Neutrophil (primary cell): ENCODE results near the gene FRMPD4.
"Not testable (repeated sequence)": the region's sequence is repeated elsewhere in the genome, so short reads cannot be mapped to it uniquely, and the experiment has no call there.

Experiments used
- H3K27ac ChIP-seq: fragments of 200-600 bp; sonication (generic); 2 replicates; pipeline ENCODE4 v1.5.1; 2016; ENCODE audit warnings: mild to moderate bottlenecking, moderate library complexity
- H3K27me3 ChIP-seq: fragments of 200-600 bp; sonication (generic); 2 replicates; pipeline ENCODE4 v1.6.0; 2016; ENCODE audit warnings: mild to moderate bottlenecking
- H3K36me3 ChIP-seq: fragments of 200-600 bp; sonication (generic); 2 replicates; pipeline ENCODE4 v1.5.1; 2017
- H3K4me1 ChIP-seq, 2 experiments: fragments of 200-600 bp in 1 of 2; sonication (generic) in 1 of 2; 1 replicate in 1 of 2; 2 replicates in 1 of 2; pipeline versions ENCODE4 v1.5.1 to v1.6.1; 2013 to 2016; ENCODE audit warnings: low read depth in 1 of 2, low read length in 1 of 2, mild to moderate bottlenecking in 1 of 2, moderate library complexity in 1 of 2; ENCODE audit not compliant: control insufficient read depth in 1 of 2, insufficient read depth in 1 of 2
- H3K4me3 ChIP-seq, 2 experiments: fragments of 200-600 bp in 1 of 2; sonication (generic) in 1 of 2; 1 replicate in 1 of 2; 2 replicates in 1 of 2; pipeline ENCODE4 v1.5.1; 2013 to 2016; ENCODE audit warnings: low read depth in 1 of 2, low read length in 1 of 2, mild to moderate bottlenecking in 1 of 2, moderate library complexity in 1 of 2
- H3K9me3 ChIP-seq: fragments of 200-600 bp; sonication (generic); 2 replicates; pipeline ENCODE4 v1.5.1; 2016
- CTCF ChIP-seq: fragments of 200-600 bp; sonication (generic); IDR thresholded peaks from 2 replicates; pipeline ENCODE4 v1.5.1; 2016; ENCODE audit warnings: antibody characterized with exemption

The FRMPD4 gene

GRCh38 chrX:12162420-12162819 lies 24.1 kb downstream of the FRMPD4 start:
- Histone ChIP-seq H3K4me3 (no peak overlapping the region), H3K27me3 (no peaks in the 10 kb centered on the region), H3K36me3 (no peaks in the 10 kb centered on the region), H3K9me3 (no peaks in the 10 kb centered on the region), H3K4me1 (no peaks in the 10 kb centered on the region), H3K27ac (no peak overlapping the region)
- TF ChIP-seq CTCF, result no peak

GRCh38 chrX:12164180-12164579 lies 25.9 kb downstream of the FRMPD4 start:
- H3K4me3 ChIP-seq, H3K27me3 ChIP-seq, H3K27ac ChIP-seq, H3K9me3 ChIP-seq, H3K36me3 ChIP-seq, H3K4me1 ChIP-seq: not testable (repeated sequence)

GRCh38 chrX:12170755-12171154 lies 32.5 kb downstream of the FRMPD4 start:
- Histone ChIP-seq H3K27me3 (no peaks in the 10 kb centered on the region), H3K9me3 (no peaks in the 10 kb centered on the region), H3K27ac (no peak overlapping the region), H3K36me3 (no peaks in the 10 kb centered on the region), H3K4me1 (no peaks in the 10 kb centered on the region), H3K4me3 (no peak overlapping the region)
- no peak for TF ChIP-seq CTCF

GRCh38 chrX:12174358-12174757 lies 36.1 kb downstream of the FRMPD4 start:
- Histone ChIP-seq H3K27me3 (no peaks in the 10 kb centered on the region), H3K36me3 (no peaks in the 10 kb centered on the region), H3K4me3 (no peak overlapping the region), H3K9me3 (no peaks in the 10 kb centered on the region), H3K27ac (no peak overlapping the region), H3K4me1 (no peaks in the 10 kb centered on the region)
- no peak for TF ChIP-seq CTCF

GRCh38 chrX:12197030-12197429 lies 58.8 kb downstream of the FRMPD4 start:
- no peaks in the 10 kb centered on the region for H3K27me3 ChIP-seq
- H3K4me1 ChIP-seq, result no peaks in the 10 kb centered on the region
- no peak for TF ChIP-seq CTCF
- no peak overlapping the region for H3K4me3 ChIP-seq
- no peaks in the 10 kb centered on the region for H3K36me3 ChIP-seq
- no peak overlapping the region for H3K27ac ChIP-seq
- no peaks in the 10 kb centered on the region for H3K9me3 ChIP-seq

- Histone ChIP-seq H3K36me3 (no peaks in the 10 kb centered on the region), H3K4me1 (no peaks in the 10 kb centered on the region), H3K9me3 (no peaks in the 10 kb centered on the region), H3K27ac (no peak overlapping the region), H3K27me3 (no peaks in the 10 kb centered on the region), H3K4me3 (no peak overlapping the region)
- TF ChIP-seq CTCF, result no peak
Observed at GRCh38 chrX:12206413-12206812, 68.1 kb downstream of the FRMPD4 start.
